Transverse colon (tissue), 4 donors: ENCODE data around the gene PPP1R36. TPM values are rescaled to one million over a fixed set of nuclear protein-coding genes. Genes with fewer than 3 reads are reported as not detected.
A peak's percentile ranks its signal among the peaks of the same experiment; 100 is the strongest.
"Not testable (repeated sequence)": the region's sequence is repeated elsewhere in the genome, so short reads cannot be mapped to it uniquely, and the experiment has no call there.

Experiments used
- DNase-seq: peaks from one replicate; pipeline ENCODE4 v3.0.0-alpha.2; 2019
- H3K27ac ChIP-seq, 4 donors: fragments of 200-600 bp; sonication (generic); 2 replicates each; pipeline ENCODE4 v1.5.1; 2016 to 2018; ENCODE audit warnings: inconsistent platforms in 4 of 4
- H3K27me3 ChIP-seq: fragments of 200-600 bp; sonication (generic); 2 replicates; pipeline ENCODE4 v1.5.1; 2017; ENCODE audit warnings: inconsistent platforms
- H3K36me3 ChIP-seq, 4 donors: fragments of 200-600 bp; sonication (generic); 2 replicates each; pipeline ENCODE4 v1.5.1; 2017 to 2019; ENCODE audit warnings: inconsistent platforms in 4 of 4
- H3K4me1 ChIP-seq, 4 donors: fragments of 200-600 bp; sonication (generic); 2 replicates each; pipeline ENCODE4 v1.5.1; 2017 to 2020; ENCODE audit warnings: inconsistent platforms in 4 of 4
- H3K4me3 ChIP-seq, 4 donors: fragments of 200-600 bp; sonication (generic); 1 replicate in 1 of 4; 2 replicates in 3 of 4; pipeline versions ENCODE4 v1.5.1 to v1.6.1; 2017 to 2019; ENCODE audit warnings: inconsistent platforms in 4 of 4
- H3K9me3 ChIP-seq, 2 donors: fragments of 200-600 bp; sonication (generic); 2 replicates each; pipeline ENCODE4 v1.5.1; 2017 to 2019; ENCODE audit warnings: inconsistent platforms in 2 of 2
- EP300 ChIP-seq: sonication (generic); formaldehyde crosslinking; IDR thresholded peaks from one replicate; pipeline ENCODE4 v1.6.1; 2017; ENCODE audit warnings: antibody characterized with exemption, low read depth
- POLR2A ChIP-seq: fragments of 450-650 bp; IDR thresholded peaks from one replicate; pipeline ENCODE4 v1.6.1; 2016; ENCODE audit warnings: antibody characterized with exemption, mild to moderate bottlenecking, moderate library complexity
- POLR2AphosphoS5 ChIP-seq, 3 donors: sonication (generic); formaldehyde crosslinking; IDR thresholded peaks; one replicate each; pipeline ENCODE4 v1.6.1; 2016; ENCODE audit warnings: antibody characterized with exemption in 3 of 3
- WGBS, 2 donors: methylation state at CpG; one replicate each; pipeline ENCODE4 v1.1.5; 2018; ENCODE audit warnings: low coverage in 1 of 2; 5-methylcytosine and 5-hydroxymethylcytosine counted together
- in situ Hi-C, 4 donors: fragments of 200-750 bp; cut with MboI; loops; one replicate each; pipeline versions ENCODE4 v1.15.0 to v1.15.1; 2017; ENCODE audit warnings: low sequenced_read_pairs in 3 of 4, low pct_ligation_motif_present in 1 of 4, low pct_unique_long_range_greater_than_20kb in 1 of 4
- intact Hi-C: fragments of 100-400 bp; cut with DNase I; formaldehyde crosslinking; loops from one replicate; pipeline ENCODE4 v1.15.1; 2023; ENCODE audit warnings: low total_unique reads
- total RNA-seq, 4 donors: library from RNA; depleted of rRNA; stranded (reverse); fragments of >200 nt; gene quantifications; one replicate each; pipeline ENCODE4 v1.1.0, GENCODE V29; 2016
- TF ChIP-seq, protein P1 (sequence below), 5 experiments: fragments of 200-600 bp in 3 of 5; fragments of 450-650 bp in 2 of 5; sonication (generic) in 3 of 5; IDR thresholded peaks; 1 replicate in 2 of 5; 2 replicates in 3 of 5; pipeline ENCODE4 v1.5.1; 2016 to 2017; ENCODE audit warnings: antibody characterized with exemption in 5 of 5, inconsistent platforms in 3 of 5, mild to moderate bottlenecking in 2 of 5, moderate library complexity in 1 of 5

PPP1R36 gene
- total RNA-seq, 4 donors from 2014 or later = 2.4 to 11.2 (median 9.1) TPM

DNA sequence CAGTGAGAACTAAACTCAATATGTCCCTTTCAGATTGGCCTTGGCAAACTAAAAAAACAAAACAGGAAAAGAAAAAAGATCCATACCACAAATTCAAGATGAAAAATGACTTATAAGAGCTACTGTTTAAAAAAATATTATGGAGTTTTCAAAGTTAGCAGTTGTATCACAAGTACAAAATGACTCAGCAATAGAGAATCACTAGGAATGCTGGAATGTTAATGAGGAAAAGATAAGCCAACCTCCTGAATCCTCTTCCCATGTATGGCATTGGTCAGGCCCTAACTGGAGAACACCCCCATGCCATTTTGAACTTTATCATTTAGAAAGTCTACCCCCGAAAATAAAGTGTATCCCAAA is 62.2 kb downstream of the PPP1R36 start:
- intact Hi-C loops = no loop called here
- Histone ChIP-seq H3K9me3 (no peaks in the 10 kb centered on the region), H3K27me3 (no peaks in the 10 kb centered on the region), H3K36me3 (no peaks in the 10 kb centered on the region), H3K4me1 (peaks cover 12 to 47% (median 20%) of the 10 kb centered on the region in 4 donors), H3K27ac (peak overlapping the region; percentile 71 to 73 (median 71)), H3K4me3 (no peak overlapping the region)
- WGBS, 2 donors = 73 to 74% methylated on average over 1 of the region's 1 CpG
- no peak for DNase-seq
- no peak for TF ChIP-seq EP300
- no peak for TF ChIP-seq POLR2A
- TF ChIP-seq, protein P1, sequence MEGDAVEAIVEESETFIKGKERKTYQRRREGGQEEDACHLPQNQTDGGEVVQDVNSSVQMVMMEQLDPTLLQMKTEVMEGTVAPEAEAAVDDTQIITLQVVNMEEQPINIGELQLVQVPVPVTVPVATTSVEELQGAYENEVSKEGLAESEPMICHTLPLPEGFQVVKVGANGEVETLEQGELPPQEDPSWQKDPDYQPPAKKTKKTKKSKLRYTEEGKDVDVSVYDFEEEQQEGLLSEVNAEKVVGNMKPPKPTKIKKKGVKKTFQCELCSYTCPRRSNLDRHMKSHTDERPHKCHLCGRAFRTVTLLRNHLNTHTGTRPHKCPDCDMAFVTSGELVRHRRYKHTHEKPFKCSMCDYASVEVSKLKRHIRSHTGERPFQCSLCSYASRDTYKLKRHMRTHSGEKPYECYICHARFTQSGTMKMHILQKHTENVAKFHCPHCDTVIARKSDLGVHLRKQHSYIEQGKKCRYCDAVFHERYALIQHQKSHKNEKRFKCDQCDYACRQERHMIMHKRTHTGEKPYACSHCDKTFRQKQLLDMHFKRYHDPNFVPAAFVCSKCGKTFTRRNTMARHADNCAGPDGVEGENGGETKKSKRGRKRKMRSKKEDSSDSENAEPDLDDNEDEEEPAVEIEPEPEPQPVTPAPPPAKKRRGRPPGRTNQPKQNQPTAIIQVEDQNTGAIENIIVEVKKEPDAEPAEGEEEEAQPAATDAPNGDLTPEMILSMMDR (IDR thresholded peaks at IDR 0.05) = no peak
- TF ChIP-seq POLR2AphosphoS5 (IDR thresholded peaks at IDR 0.05) = no peak
- in situ Hi-C loops = no loop called here

DNA sequence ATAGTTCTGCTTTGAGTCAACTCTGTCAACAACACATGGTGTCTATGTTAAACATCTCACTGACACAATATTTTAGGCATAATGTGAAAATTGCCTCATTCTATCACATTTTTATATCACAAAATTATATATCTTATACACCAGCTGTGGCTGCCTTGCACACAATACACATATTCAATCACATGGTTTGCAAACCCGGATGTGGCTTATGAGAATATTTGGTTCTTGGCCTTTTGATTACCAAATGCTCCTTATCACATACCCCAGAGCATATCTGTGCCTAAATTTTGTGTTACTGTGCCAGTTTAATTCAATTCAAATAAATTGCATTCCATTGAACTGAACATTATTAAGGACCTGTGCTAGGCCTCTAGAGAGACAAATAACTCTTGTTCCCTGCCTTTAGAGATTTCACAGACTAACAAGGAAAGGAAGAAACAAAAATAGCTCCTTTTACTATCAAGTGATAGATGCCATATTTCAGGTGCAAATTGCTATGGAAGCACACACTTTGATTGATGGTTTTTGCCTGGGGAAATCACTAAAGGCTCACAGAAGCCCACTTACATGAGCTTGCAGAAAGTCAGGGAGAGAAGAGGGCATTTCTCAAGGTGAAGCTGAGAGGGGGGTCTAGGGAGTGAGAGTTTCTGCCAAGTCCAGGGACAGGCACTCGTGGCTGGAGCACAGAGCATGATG is 63.4 kb downstream of the PPP1R36 start:
- DNase-seq = no peak
- peaks cover 12 to 47% (median 20%) of the 10 kb centered on the region in 4 donors for H3K4me1 ChIP-seq
- 63 to 67% methylated on average over 2 of the region's 2 CpGs for WGBS, 2 donors
- no peaks in the 10 kb centered on the region for H3K27me3 ChIP-seq
- intact Hi-C loops (no loop called here), in situ Hi-C loops (no loop called here)
- no peak overlapping the region for H3K4me3 ChIP-seq
- no peaks in the 10 kb centered on the region for H3K36me3 ChIP-seq
- no peak for TF ChIP-seq EP300
- TF ChIP-seq, protein P1 (IDR thresholded peaks at IDR 0.05) = no peak
- no peak for TF ChIP-seq POLR2A
- TF ChIP-seq POLR2AphosphoS5 (IDR thresholded peaks at IDR 0.05) = no peak
- no peaks in the 10 kb centered on the region for H3K9me3 ChIP-seq
- H3K27ac ChIP-seq = peak overlapping the region; percentile 71 to 73 (median 71)

DNA sequence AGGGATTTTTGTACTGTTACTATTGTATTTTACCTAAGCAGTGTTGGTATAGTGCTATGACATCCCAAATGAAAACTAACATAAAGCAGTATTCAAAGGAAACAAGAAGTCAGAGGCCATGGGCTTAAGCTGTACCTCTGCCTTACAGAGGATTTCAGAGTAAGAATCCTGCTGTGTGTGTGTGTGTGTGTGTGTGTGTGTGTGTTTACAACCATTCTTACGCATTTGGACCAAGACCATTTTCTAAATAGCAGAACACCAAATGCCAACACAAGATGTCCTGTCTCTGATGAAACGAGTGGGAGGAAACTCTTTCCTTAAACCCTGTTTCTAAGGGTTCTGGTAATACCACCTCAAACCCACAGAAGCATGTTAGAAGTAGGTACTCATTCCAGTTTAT is 64.4 kb downstream of the PPP1R36 start:
- Histone ChIP-seq H3K4me1 (peaks cover 12 to 49% (median 20%) of the 10 kb centered on the region in 4 donors), H3K36me3 (no peaks in the 10 kb centered on the region), H3K27ac (peak overlapping the region in 2 of 4 donors; percentile 4 to 32), H3K27me3 (no peaks in the 10 kb centered on the region), H3K4me3 (no peak overlapping the region), H3K9me3 (no peaks in the 10 kb centered on the region)
- in situ Hi-C loops (no loop called here), intact Hi-C loops (no loop called here)
- DNase-seq = no peak
- TF ChIP-seq POLR2A (no peak), POLR2AphosphoS5 (IDR thresholded peaks at IDR 0.05) (no peak), EP300 (no peak)
- TF ChIP-seq, protein P1 (IDR thresholded peaks at IDR 0.05) = no peak
- 40 to 85% methylated on average over 1 to 2 of the region's 2 CpGs for WGBS, 2 donors

DNA sequence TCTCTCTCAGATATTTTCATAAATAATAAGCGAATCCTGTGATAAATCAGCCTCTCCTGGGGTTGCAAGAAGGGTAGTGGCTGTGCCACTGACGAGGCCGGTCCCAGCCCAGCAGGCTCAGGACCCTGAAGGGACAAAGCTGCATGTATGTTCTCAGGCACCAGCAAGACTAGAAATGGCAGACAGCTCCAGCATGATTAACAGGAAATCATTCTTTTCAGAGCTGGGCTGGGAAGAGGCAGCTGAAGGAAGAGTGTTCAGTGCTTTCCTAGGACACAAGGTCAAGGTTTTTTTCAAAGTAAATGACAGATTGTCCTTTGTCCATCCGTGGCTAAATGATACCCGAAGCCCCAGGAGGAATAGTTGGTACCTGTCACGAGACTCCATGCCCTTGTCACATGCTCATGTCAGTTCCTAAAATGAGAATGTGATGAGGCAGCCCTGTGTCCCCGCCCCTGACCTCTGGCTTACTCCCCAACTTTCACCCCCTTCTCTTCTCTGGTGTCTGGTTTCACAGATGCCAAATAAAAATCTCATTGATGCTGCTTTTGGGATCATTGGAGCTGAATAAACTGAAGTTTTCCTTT is 65.1 kb downstream of the PPP1R36 start:
- H3K27ac ChIP-seq = peak overlapping the region in 3 of 4 donors; percentile 4 to 39 (median 23)

DNA sequence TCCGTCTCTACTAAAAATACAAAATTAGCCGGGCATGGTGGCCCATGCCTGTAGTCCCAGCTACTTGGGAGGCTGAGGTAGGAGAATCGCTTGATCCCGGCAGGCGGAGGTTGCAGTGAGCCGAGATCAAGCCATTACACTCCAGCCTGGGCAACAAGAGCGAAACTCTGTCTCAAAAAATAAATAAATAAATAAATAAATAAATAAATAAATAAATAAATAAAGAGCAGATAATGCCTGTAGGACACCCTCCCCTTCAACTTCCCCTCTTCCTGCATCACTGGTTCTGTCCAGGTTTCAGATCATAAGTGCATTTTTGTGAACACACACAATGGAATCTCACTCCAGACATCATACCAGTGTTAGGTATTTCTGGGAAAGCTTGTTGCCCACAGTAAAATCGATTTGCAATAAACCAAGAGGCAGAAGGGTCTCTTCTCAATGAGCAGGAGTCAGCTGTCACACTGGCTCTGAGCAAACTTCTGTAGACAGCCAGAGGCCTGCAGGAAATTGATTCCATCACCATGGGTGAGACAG is 68.2 kb downstream of the PPP1R36 start:
- DNase-seq, intact Hi-C loops, H3K4me3 ChIP-seq, H3K27ac ChIP-seq, H3K36me3 ChIP-seq, H3K27me3 ChIP-seq, H3K9me3 ChIP-seq, in situ Hi-C loops: not testable (repeated sequence)
- peaks cover 3 to 26% (median 4%) of the 10 kb centered on the region in 4 donors for H3K4me1 ChIP-seq
- WGBS, 2 donors = 88 to 97% methylated on average over 7 to 8 of the region's 8 CpGs

More for the DNA sequence above, 65.1 kb downstream of the PPP1R36 start:
- in situ Hi-C loops (no loop called here), intact Hi-C loops (no loop called here)
- TF ChIP-seq EP300 (no peak), POLR2AphosphoS5 (IDR thresholded peaks at IDR 0.05) (no peak), POLR2A (no peak)
- TF ChIP-seq, protein P1 (IDR thresholded peaks at IDR 0.05) = no peak
- no peaks in the 10 kb centered on the region for H3K36me3 ChIP-seq
- no peaks in the 10 kb centered on the region for H3K9me3 ChIP-seq
- WGBS, 2 donors = 40 to 47% methylated on average over 1 to 7 of the region's 7 CpGs
- DNase-seq = no peak
- no peaks in the 10 kb centered on the region for H3K27me3 ChIP-seq
- H3K4me1 ChIP-seq = peaks cover 12 to 54% (median 20%) of the 10 kb centered on the region in 4 donors
- no peak overlapping the region for H3K4me3 ChIP-seq
